Lower leg skin (tissue), 3 donors: ENCODE measurements around the gene SLC6A18.

Experiments
- POLR2A ChIP-seq, 2 donors: fragments of 450-650 bp; IDR thresholded peaks; one replicate each; pipeline ENCODE4 v1.6.1; 2016 to 2017; ENCODE audit warnings: antibody characterized with exemption in 2 of 2, mild to moderate bottlenecking in 1 of 2, moderate library complexity in 1 of 2
- TF ChIP-seq, protein P1 (sequence below), 3 donors: fragments of 450-650 bp; IDR thresholded peaks; one replicate each; pipeline ENCODE4 v1.5.1; 2016; ENCODE audit warnings: antibody characterized with exemption in 3 of 3, mild to moderate bottlenecking in 3 of 3, moderate library complexity in 2 of 3

DNA sequence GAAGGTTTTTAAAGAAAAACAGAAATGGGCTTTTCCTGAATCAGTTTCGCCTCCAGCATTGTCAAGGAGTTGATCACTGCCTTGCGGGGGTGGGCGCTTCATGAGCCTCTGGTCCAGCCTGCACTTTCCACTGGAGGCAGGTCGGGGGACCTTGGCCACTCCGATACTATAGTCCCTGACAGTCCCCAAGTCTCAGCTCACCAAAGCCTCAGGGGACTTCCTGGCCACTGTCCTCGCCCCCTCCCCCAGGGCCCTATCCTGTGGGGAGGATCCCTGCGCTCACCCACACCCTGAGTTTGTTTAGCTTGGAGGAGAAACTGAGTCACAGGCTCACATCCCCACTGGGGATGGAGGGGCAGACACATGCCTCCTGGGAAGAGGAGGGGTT is 22.4 kb upstream of the SLC6A18 start:
- TF ChIP-seq, protein P1, sequence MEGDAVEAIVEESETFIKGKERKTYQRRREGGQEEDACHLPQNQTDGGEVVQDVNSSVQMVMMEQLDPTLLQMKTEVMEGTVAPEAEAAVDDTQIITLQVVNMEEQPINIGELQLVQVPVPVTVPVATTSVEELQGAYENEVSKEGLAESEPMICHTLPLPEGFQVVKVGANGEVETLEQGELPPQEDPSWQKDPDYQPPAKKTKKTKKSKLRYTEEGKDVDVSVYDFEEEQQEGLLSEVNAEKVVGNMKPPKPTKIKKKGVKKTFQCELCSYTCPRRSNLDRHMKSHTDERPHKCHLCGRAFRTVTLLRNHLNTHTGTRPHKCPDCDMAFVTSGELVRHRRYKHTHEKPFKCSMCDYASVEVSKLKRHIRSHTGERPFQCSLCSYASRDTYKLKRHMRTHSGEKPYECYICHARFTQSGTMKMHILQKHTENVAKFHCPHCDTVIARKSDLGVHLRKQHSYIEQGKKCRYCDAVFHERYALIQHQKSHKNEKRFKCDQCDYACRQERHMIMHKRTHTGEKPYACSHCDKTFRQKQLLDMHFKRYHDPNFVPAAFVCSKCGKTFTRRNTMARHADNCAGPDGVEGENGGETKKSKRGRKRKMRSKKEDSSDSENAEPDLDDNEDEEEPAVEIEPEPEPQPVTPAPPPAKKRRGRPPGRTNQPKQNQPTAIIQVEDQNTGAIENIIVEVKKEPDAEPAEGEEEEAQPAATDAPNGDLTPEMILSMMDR (IDR thresholded peaks at IDR 0.05) = no peak
- TF ChIP-seq POLR2A (IDR thresholded peaks at IDR 0.05) = no peak
